ENCODE measurements around the gene TSHZ1. TPM values are rescaled to one million over a fixed set of nuclear protein-coding genes. Genes with fewer than 3 reads are reported as not detected.

The TSHZ1 gene
- total RNA-seq, 1 experiment from 2014 or later = 5.7 TPM

DNA sequence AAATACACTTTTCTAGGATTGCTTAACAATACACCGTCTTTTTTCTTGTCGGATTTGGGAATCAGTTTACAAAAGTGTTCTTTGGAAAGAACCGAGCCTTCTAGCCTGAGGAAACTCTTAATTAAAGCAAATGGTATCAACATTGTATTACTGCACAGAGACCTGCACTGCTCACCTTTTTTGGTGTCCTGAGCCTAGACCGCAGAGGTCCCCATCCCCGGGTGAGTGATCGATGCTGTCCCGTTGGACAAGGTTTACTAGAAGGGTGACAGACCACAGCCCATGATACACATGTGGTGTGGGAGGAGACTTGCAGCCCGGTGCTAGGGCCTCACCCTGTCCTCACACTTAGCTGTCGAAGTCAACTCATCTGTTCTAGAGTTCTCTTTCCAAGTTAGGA is 55.3 kb downstream of the TSHZ1 start:
- no peaks in the 10 kb centered on the region for H3K27me3 ChIP-seq (ENCODE audit: low read length)
- no peaks in the 10 kb centered on the region for H3K36me3 ChIP-seq (ENCODE audit: insufficient read depth, low read length)
- peaks cover 46% of the 10 kb centered on the region for H4K20me1 ChIP-seq (ENCODE audit: insufficient read depth, low read depth, low read length)
- H3K9ac ChIP-seq (ENCODE audit: low read length) = no peak overlapping the region
- H3K27ac ChIP-seq (ENCODE audit: low read length) = no peak overlapping the region
- H3K9me2 ChIP-seq (replicated peaks; ENCODE audit: insufficient read depth, low read length) = no peaks in the 10 kb centered on the region
- no peak overlapping the region for H2AFZ ChIP-seq (ENCODE audit: low read length)
- no peak for DNase-seq
- H3K79me2 ChIP-seq (ENCODE audit: low read length) = no peaks in the 10 kb centered on the region
- H3K4me1 ChIP-seq (ENCODE audit: low read length) = peaks cover 11% of the 10 kb centered on the region
- H3K4me2 ChIP-seq (ENCODE audit: low read depth, low read length, poor library complexity, severe bottlenecking) = no peak overlapping the region
- no peak overlapping the region for H3K4me3 ChIP-seq (ENCODE audit: low read length)
- H3K9me3 ChIP-seq (ENCODE audit: low read length) = no peaks in the 10 kb centered on the region

DNA sequence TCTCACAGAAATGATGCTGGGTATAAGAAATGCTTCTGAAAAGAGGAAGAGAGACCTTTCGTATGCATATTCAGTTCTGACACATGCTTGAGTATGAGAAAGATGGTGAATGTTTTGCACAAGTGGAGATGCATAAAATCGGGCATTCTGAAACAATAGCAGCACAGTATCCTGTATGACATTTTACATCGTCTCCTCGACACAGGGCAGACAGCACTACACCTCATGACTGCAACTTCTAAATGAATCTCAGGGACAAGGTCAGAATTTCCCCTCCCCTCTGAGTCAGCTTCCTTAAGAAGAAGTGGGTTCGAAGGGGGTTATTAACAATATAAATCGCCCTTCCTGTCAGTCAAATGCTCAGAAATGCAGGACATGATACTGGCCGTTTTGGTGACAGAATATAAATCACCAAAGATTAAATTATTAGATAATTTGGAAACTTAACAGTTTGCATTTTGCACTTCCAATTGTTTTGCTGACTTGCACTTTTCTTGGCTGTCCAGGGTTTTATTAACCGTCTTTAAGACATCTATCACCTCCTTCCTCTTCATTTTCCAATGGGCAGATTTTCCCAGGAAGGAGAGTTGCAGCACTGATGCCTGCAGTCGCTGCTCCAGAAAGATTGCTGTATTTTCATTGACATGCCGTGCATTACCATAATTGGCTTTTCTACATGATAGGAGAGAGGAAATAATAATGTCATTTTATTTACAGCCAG is 57.2 kb downstream of the TSHZ1 start:
- no peaks in the 10 kb centered on the region for H3K9me3 ChIP-seq (ENCODE audit: low read length)
- peak; percentile 42 for DNase-seq
- no peak overlapping the region for H3K9ac ChIP-seq (ENCODE audit: low read length)
- H3K4me1 ChIP-seq (ENCODE audit: low read length) = no peaks in the 10 kb centered on the region
- no peak overlapping the region for H3K4me3 ChIP-seq (ENCODE audit: low read length)
- no peak overlapping the region for H3K27ac ChIP-seq (ENCODE audit: low read length)
- H3K79me2 ChIP-seq (ENCODE audit: low read length) = no peaks in the 10 kb centered on the region
- no peak overlapping the region for H3K4me2 ChIP-seq (ENCODE audit: low read depth, low read length, poor library complexity, severe bottlenecking)
- no peaks in the 10 kb centered on the region for H3K36me3 ChIP-seq (ENCODE audit: insufficient read depth, low read length)
- H3K9me2 ChIP-seq (replicated peaks; ENCODE audit: insufficient read depth, low read length) = no peaks in the 10 kb centered on the region
- H4K20me1 ChIP-seq (ENCODE audit: insufficient read depth, low read depth, low read length) = peaks cover 40% of the 10 kb centered on the region
- H3K27me3 ChIP-seq (ENCODE audit: low read length) = no peaks in the 10 kb centered on the region
- H2AFZ ChIP-seq (ENCODE audit: low read length) = no peak overlapping the region

- no peak overlapping the region for H3K4me2 ChIP-seq (ENCODE audit: low read depth, low read length, poor library complexity, severe bottlenecking)
- no peaks in the 10 kb centered on the region for H3K27me3 ChIP-seq (ENCODE audit: low read length)
- no peaks in the 10 kb centered on the region for H3K4me1 ChIP-seq (ENCODE audit: low read length)
- no peak overlapping the region for H2AFZ ChIP-seq (ENCODE audit: low read length)
- peaks cover 40% of the 10 kb centered on the region for H4K20me1 ChIP-seq (ENCODE audit: insufficient read depth, low read depth, low read length)
- H3K79me2 ChIP-seq (ENCODE audit: low read length) = no peaks in the 10 kb centered on the region
- DNase-seq = peak; percentile 27
- no peak overlapping the region for H3K27ac ChIP-seq (ENCODE audit: low read length)
- H3K9me2 ChIP-seq (replicated peaks; ENCODE audit: insufficient read depth, low read length) = no peaks in the 10 kb centered on the region
- H3K9ac ChIP-seq (ENCODE audit: low read length) = no peak overlapping the region
- H3K4me3 ChIP-seq (ENCODE audit: low read length) = no peak overlapping the region
- no peaks in the 10 kb centered on the region for H3K9me3 ChIP-seq (ENCODE audit: low read length)
- no peaks in the 10 kb centered on the region for H3K36me3 ChIP-seq (ENCODE audit: insufficient read depth, low read length)
Observed at GRCh38 chr18:75268364-75268646, 57.7 kb downstream of the TSHZ1 start.

DNA sequence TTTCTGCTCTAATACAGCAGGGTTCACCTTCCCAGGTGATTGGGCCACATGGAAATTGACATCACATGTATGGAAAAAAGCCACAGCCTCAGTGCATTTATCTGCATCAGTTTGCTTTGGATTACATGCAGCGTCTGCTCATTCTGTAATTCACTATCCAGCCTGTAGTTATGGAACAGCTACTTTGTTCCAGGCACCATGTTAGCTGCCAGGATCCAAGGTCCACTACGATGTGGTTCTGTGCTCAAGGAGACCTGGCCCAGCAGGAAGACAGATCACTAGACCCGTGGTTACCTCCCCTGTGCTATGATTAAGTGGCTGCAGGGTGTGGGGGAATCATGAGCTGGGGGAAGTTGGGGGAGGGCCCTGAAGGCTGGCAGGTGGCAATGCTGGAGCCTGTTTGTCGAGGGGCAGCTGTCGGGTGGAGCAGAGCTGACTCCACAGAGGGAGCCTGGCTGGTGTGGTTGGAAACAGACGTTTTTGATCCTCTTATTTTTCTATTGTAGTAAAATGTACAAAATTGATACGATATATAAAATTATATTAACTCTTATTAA is 58.6 kb downstream of the TSHZ1 start:
- no peak for DNase-seq
- H3K36me3 ChIP-seq (ENCODE audit: insufficient read depth, low read length) = no peaks in the 10 kb centered on the region

GRCh38 chr18:75269696-75270095 is 59.1 kb downstream of the TSHZ1 start:
- no peaks in the 10 kb centered on the region for H3K79me2 ChIP-seq (ENCODE audit: low read length)
- H3K4me2 ChIP-seq (ENCODE audit: low read depth, low read length, poor library complexity, severe bottlenecking) = no peak overlapping the region
- no peaks in the 10 kb centered on the region for H3K9me3 ChIP-seq (ENCODE audit: low read length)
- no peak for DNase-seq
- no peaks in the 10 kb centered on the region for H3K36me3 ChIP-seq (ENCODE audit: insufficient read depth, low read length)
- no peaks in the 10 kb centered on the region for H3K9me2 ChIP-seq (replicated peaks; ENCODE audit: insufficient read depth, low read length)
- H3K27ac ChIP-seq (ENCODE audit: low read length) = no peak overlapping the region
- H2AFZ ChIP-seq (ENCODE audit: low read length) = no peak overlapping the region
- H4K20me1 ChIP-seq (ENCODE audit: insufficient read depth, low read depth, low read length) = peaks cover 34% of the 10 kb centered on the region
- H3K9ac ChIP-seq (ENCODE audit: low read length) = no peak overlapping the region
- no peaks in the 10 kb centered on the region for H3K27me3 ChIP-seq (ENCODE audit: low read length)
- no peak overlapping the region for H3K4me3 ChIP-seq (ENCODE audit: low read length)
- no peaks in the 10 kb centered on the region for H3K4me1 ChIP-seq (ENCODE audit: low read length)

More for the DNA sequence above, 58.6 kb downstream of the TSHZ1 start:
- Histone ChIP-seq H3K4me1 (ENCODE audit: low read length) (no peaks in the 10 kb centered on the region), H3K9me2 (replicated peaks; ENCODE audit: insufficient read depth, low read length) (no peaks in the 10 kb centered on the region), H3K27ac (ENCODE audit: low read length) (no peak overlapping the region), H3K4me2 (ENCODE audit: low read depth, low read length, poor library complexity, severe bottlenecking) (no peak overlapping the region), H3K9me3 (ENCODE audit: low read length) (no peaks in the 10 kb centered on the region), H4K20me1 (ENCODE audit: insufficient read depth, low read depth, low read length) (peaks cover 36% of the 10 kb centered on the region), H2AFZ (ENCODE audit: low read length) (no peak overlapping the region), H3K27me3 (ENCODE audit: low read length) (no peaks in the 10 kb centered on the region), H3K79me2 (ENCODE audit: low read length) (no peaks in the 10 kb centered on the region), H3K9ac (ENCODE audit: low read length) (no peak overlapping the region), H3K4me3 (ENCODE audit: low read length) (no peak overlapping the region)

DNA sequence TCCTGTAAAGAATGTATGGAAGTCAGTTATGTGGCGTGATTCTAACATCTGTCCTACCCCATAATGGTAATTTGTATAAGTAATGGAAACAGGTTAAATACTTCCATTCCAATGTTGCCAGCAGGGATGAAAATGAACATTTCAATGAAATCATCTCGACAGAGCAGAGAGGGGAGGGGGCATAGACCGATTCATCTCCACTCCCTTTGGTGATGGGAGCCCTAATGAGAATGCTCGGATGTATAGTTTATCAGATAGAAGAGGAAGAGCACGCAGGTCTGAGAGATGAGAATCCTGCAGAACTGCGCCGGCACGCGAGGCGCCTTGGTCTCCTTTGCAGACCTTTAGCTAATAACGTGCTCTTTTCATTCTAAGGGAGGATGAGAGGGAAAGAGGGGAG is 61.4 kb downstream of the TSHZ1 start:
- Histone ChIP-seq H3K9me2 (replicated peaks; ENCODE audit: insufficient read depth, low read length) (no peaks in the 10 kb centered on the region), H3K36me3 (ENCODE audit: insufficient read depth, low read length) (no peaks in the 10 kb centered on the region)
- no peak for DNase-seq

DNA sequence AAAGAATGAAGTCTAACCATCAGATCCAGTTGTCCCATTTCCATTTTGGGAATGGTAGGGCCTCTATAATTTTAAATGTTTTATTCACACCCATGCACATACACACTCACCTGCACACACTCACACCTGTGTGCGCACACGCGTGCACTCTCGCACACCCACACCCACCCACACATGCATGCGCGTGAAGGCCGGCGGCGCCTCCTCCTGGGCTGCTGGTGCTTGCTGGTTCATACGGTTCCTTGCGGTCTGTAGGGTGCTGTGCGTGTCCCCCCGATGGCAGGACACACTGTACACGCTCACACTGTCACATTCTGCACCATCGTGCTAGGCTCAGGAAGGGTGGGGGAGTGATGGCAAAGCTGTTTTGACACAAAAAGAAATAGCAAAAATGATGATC is 63.2 kb downstream of the TSHZ1 start:
- DNase-seq = no peak
- H3K36me3 ChIP-seq (ENCODE audit: insufficient read depth, low read length) = no peaks in the 10 kb centered on the region

More for the DNA sequence above, 61.4 kb downstream of the TSHZ1 start:
- no peak overlapping the region for H3K4me3 ChIP-seq (ENCODE audit: low read length)
- no peak overlapping the region for H2AFZ ChIP-seq (ENCODE audit: low read length)
- no peaks in the 10 kb centered on the region for H3K4me1 ChIP-seq (ENCODE audit: low read length)
- no peak overlapping the region for H3K9ac ChIP-seq (ENCODE audit: low read length)
- peaks cover 43% of the 10 kb centered on the region for H4K20me1 ChIP-seq (ENCODE audit: insufficient read depth, low read depth, low read length)
- H3K9me3 ChIP-seq (ENCODE audit: low read length) = no peaks in the 10 kb centered on the region
- H3K79me2 ChIP-seq (ENCODE audit: low read length) = no peaks in the 10 kb centered on the region
- H3K27ac ChIP-seq (ENCODE audit: low read length) = no peak overlapping the region
- no peaks in the 10 kb centered on the region for H3K27me3 ChIP-seq (ENCODE audit: low read length)
- no peak overlapping the region for H3K4me2 ChIP-seq (ENCODE audit: low read depth, low read length, poor library complexity, severe bottlenecking)

DNA sequence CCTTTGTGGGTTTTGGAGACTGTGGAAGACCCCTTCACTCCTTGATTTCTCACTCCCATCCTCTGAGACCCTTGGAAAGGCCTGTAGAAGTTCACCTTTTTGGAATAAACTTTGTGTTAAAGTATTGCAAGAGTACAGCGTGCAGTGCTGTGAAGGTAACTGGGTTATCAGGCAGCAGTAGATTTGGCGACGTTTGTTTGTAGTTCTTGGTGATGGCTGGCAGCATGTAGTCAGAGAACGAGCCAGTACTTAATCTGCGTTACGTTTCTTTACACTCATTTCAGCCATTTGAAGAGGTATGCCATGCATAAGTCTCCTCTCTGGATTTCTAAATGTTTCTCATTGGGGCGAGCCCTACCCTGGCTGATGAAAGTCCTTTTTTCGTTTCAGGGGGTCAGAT is 64.6 kb downstream of the TSHZ1 start:
- Histone ChIP-seq H3K9me3 (ENCODE audit: low read length) (no peaks in the 10 kb centered on the region), H3K9ac (ENCODE audit: low read length) (no peak overlapping the region), H4K20me1 (ENCODE audit: insufficient read depth, low read depth, low read length) (peaks cover 43% of the 10 kb centered on the region), H2AFZ (ENCODE audit: low read length) (no peak overlapping the region), H3K79me2 (ENCODE audit: low read length) (no peaks in the 10 kb centered on the region), H3K27ac (ENCODE audit: low read length) (no peak overlapping the region), H3K4me2 (ENCODE audit: low read depth, low read length, poor library complexity, severe bottlenecking) (no peak overlapping the region), H3K9me2 (replicated peaks; ENCODE audit: insufficient read depth, low read length) (no peaks in the 10 kb centered on the region), H3K4me1 (ENCODE audit: low read length) (no peaks in the 10 kb centered on the region), H3K4me3 (ENCODE audit: low read length) (no peak overlapping the region), H3K27me3 (ENCODE audit: low read length) (no peaks in the 10 kb centered on the region), H3K36me3 (ENCODE audit: insufficient read depth, low read length) (no peaks in the 10 kb centered on the region)
- DNase-seq = no peak

More for the DNA sequence above, 63.2 kb downstream of the TSHZ1 start:
- Histone ChIP-seq H2AFZ (ENCODE audit: low read length) (no peak overlapping the region), H3K4me3 (ENCODE audit: low read length) (no peak overlapping the region), H3K4me2 (ENCODE audit: low read depth, low read length, poor library complexity, severe bottlenecking) (no peak overlapping the region), H3K79me2 (ENCODE audit: low read length) (no peaks in the 10 kb centered on the region), H3K9me3 (ENCODE audit: low read length) (no peaks in the 10 kb centered on the region), H3K9me2 (replicated peaks; ENCODE audit: insufficient read depth, low read length) (no peaks in the 10 kb centered on the region), H3K4me1 (ENCODE audit: low read length) (no peaks in the 10 kb centered on the region), H3K9ac (ENCODE audit: low read length) (no peak overlapping the region), H3K27ac (ENCODE audit: low read length) (no peak overlapping the region), H3K27me3 (ENCODE audit: low read length) (no peaks in the 10 kb centered on the region), H4K20me1 (ENCODE audit: insufficient read depth, low read depth, low read length) (peaks cover 43% of the 10 kb centered on the region)

All from Karpas-422 (cell line).